CD4-positive, alpha-beta T cell (primary cell): Measurements from ENCODE around the gene NREP. TPM values are rescaled to one million over a fixed set of nuclear protein-coding genes. Genes with fewer than 3 reads are reported as not detected.

ENCODE experiments used
- ATAC-seq: fragments of 200-7000 bp; cut with Tn5 transposase; one replicate; pipeline ENCODE4 v1.10.0; 2022; ENCODE audit warnings: mild to moderate bottlenecking; ENCODE audit not compliant: poor library complexity
- CTCF ChIA-PET: fragments of 350-600 bp; sonication (Branson Sonifier 250); formaldehyde crosslinking; loops from one replicate; lab custom pipeline; 2021; ENCODE audit warnings: antibody characterized with exemption, inconsistent platforms; lab: Charles Lee
- POLR2A ChIA-PET: fragments of 350-600 bp; sonication (Branson Sonifier 250); formaldehyde crosslinking; loops from one replicate; lab custom pipeline; 2021; ENCODE audit warnings: antibody characterized with exemption, inconsistent platforms; lab: Charles Lee
- DNase-seq, 14 experiments: peaks; one replicate each; pipeline ENCODE4 v3.0.0-alpha.2; 2013 to 2020; ENCODE audit warnings: mixed read lengths in 2 of 14
- H3K27ac ChIP-seq, 2 donors: one replicate each; pipeline versions ENCODE4 v1.5.1 to v1.7.0; 2013; ENCODE audit warnings: low read length in 2 of 2, low read depth in 1 of 2, mild to moderate bottlenecking in 1 of 2
- H3K27me3 ChIP-seq, 2 experiments: 1 replicate in 1 of 2; 2 replicates in 1 of 2; pipeline versions ENCODE4 v1.6.1 to v1.7.0; 2013; ENCODE audit warnings: low read length in 2 of 2, control low read depth in 1 of 2, mild to moderate bottlenecking in 1 of 2, moderate library complexity in 1 of 2; ENCODE audit not compliant: insufficient read depth in 2 of 2, control insufficient read depth in 1 of 2
- H3K36me3 ChIP-seq: one replicate; pipeline ENCODE4 v1.6.1; 2013; ENCODE audit warnings: low read length, control low read depth; ENCODE audit not compliant: insufficient read depth
- H3K4me1 ChIP-seq: one replicate; pipeline ENCODE4 v1.6.1; 2013; ENCODE audit warnings: low read length, control low read depth; ENCODE audit not compliant: insufficient read depth
- H3K4me3 ChIP-seq: one replicate; pipeline ENCODE4 v1.5.1; 2013; ENCODE audit warnings: mild to moderate bottlenecking, low read length, moderate library complexity
- H3K9me3 ChIP-seq, 2 experiments: 1 replicate in 1 of 2; 2 replicates in 1 of 2; pipeline versions ENCODE4 v1.6.1 to v1.7.0; 2013; ENCODE audit warnings: low read length in 2 of 2, mild to moderate bottlenecking in 2 of 2, control low read depth in 1 of 2, moderate library complexity in 1 of 2; ENCODE audit not compliant: control insufficient read depth in 1 of 2, insufficient read depth in 1 of 2
- H3K27ac Mint-ChIP-seq: one replicate; pipeline ENCODE4 v1.8.0; 2020; ENCODE audit warnings: mixed read lengths
- H3K27me3 Mint-ChIP-seq: one replicate; pipeline ENCODE4 v1.8.0; 2021; ENCODE audit warnings: mixed read lengths
- H3K36me3 Mint-ChIP-seq: one replicate; pipeline ENCODE4 v1.8.0; 2021; ENCODE audit warnings: low read depth, mixed read lengths
- H3K4me1 Mint-ChIP-seq: one replicate; pipeline ENCODE4 v1.8.0; 2021; ENCODE audit warnings: low read depth, mixed read lengths
- H3K4me3 Mint-ChIP-seq: one replicate; pipeline ENCODE4 v1.8.0; 2020; ENCODE audit warnings: mild to moderate bottlenecking, mixed read lengths
- H3K9me3 Mint-ChIP-seq: one replicate; pipeline ENCODE4 v1.8.0; 2020; ENCODE audit warnings: mixed read lengths
- CTCF ChIP-seq: fragments of 200-600 bp; IDR thresholded peaks from one replicate; pipeline ENCODE4 v1.8.0; 2022; ENCODE audit warnings: antibody characterized with exemption, mild to moderate bottlenecking
- intact Hi-C, 2 experiments: fragments of 100-400 bp; cut with DNase I in 1 of 2; cut with micrococcal nuclease in 1 of 2; formaldehyde crosslinking; loops; one replicate each; pipeline versions ENCODE4 v1.15.1 to v1.9.0; 2023 to 2025; cut with DNase I, micrococcal nuclease
- total RNA-seq, 174 experiments: library from RNA in 2 of 174; stranded (reverse) in 2 of 174; gene quantifications; one replicate each; pipeline ENCODE4 v1.2.3 and lab custom pipeline; 2021 to 2026

NREP gene
- total RNA-seq, 2 experiments from 2014 or later, result 2.3 to 2.9 TPM

DNA sequence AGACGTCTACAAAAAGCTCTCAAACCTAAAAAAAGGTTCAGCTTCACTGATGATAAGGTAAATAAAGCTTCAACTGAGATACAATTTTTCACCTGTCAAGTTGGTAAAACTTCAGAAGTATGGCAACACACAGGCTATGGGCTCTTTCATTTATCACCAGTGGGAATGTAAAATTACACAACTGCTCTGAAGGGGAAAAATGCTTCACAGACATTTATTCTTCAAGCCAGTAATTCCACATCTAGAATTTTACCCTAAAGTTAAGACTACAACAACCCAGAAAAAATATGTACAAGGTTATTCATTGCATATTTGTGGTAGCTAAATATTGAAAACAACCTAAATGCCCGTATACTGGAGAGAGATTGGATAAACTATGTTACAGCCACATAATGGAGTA, 48.1 kb upstream of the NREP start:
- POLR2A ChIA-PET, result no interaction called here
- no peak overlapping the region for H3K4me3 Mint-ChIP-seq
- no peak for TF ChIP-seq CTCF

GRCh38 chr5:111800351-111800750, 43.4 kb upstream of the NREP start:
- POLR2A ChIA-PET, result no interaction called here
- Mint-ChIP-seq H3K9me3 (no peaks in the 10 kb centered on the region), H3K27ac (no peak overlapping the region), H3K27me3 (no peaks in the 10 kb centered on the region), H3K36me3 (no peaks in the 10 kb centered on the region), H3K4me3 (no peak overlapping the region), H3K4me1 (no peaks in the 10 kb centered on the region)
- intact Hi-C loops, result no loop called here
- Histone ChIP-seq H3K4me3 (no peak overlapping the region), H3K36me3 (no peaks in the 10 kb centered on the region), H3K27ac (no peak overlapping the region), H3K9me3 (peaks cover 0 to 3% of the 10 kb centered on the region in 2 experiments), H3K4me1 (no peaks in the 10 kb centered on the region), H3K27me3 (no peaks in the 10 kb centered on the region)
- ATAC-seq (no peak), DNase-seq (no peak)
- TF ChIP-seq CTCF, result no peak
- CTCF ChIA-PET, result no interaction called here

More for the DNA sequence above, 48.1 kb upstream of the NREP start:
- Histone ChIP-seq H3K4me3 (no peak overlapping the region), H3K27ac (no peak overlapping the region), H3K4me1 (no peaks in the 10 kb centered on the region), H3K27me3 (no peaks in the 10 kb centered on the region), H3K9me3 (peaks cover 0 to 3% of the 10 kb centered on the region in 2 experiments), H3K36me3 (no peaks in the 10 kb centered on the region)
- no peak for DNase-seq
- CTCF ChIA-PET, result no interaction called here
- no peaks in the 10 kb centered on the region for H3K9me3 Mint-ChIP-seq
- intact Hi-C loops, result no loop called here
- H3K27me3 Mint-ChIP-seq, result no peaks in the 10 kb centered on the region
- H3K27ac Mint-ChIP-seq, result no peak overlapping the region
- no peaks in the 10 kb centered on the region for H3K4me1 Mint-ChIP-seq
- H3K36me3 Mint-ChIP-seq, result no peaks in the 10 kb centered on the region
- ATAC-seq, result no peak

GRCh38 chr5:111795142-111795541, 38.1 kb upstream of the NREP start:
- no peaks in the 10 kb centered on the region for H3K27me3 Mint-ChIP-seq
- H3K36me3 ChIP-seq, result no peaks in the 10 kb centered on the region
- no peak overlapping the region for H3K27ac ChIP-seq
- H3K27ac Mint-ChIP-seq, result no peak overlapping the region
- H3K4me1 Mint-ChIP-seq, result no peaks in the 10 kb centered on the region
- no peaks in the 10 kb centered on the region for H3K36me3 Mint-ChIP-seq
- intact Hi-C loops, result no loop called here
- no peak for TF ChIP-seq CTCF
- no peak overlapping the region for H3K4me3 Mint-ChIP-seq
- no peaks in the 10 kb centered on the region for H3K27me3 ChIP-seq
- H3K4me3 ChIP-seq, result no peak overlapping the region
- H3K9me3 Mint-ChIP-seq, result no peaks in the 10 kb centered on the region
- no peak for DNase-seq
- POLR2A ChIA-PET, result no interaction called here
- no peaks in the 10 kb centered on the region for H3K4me1 ChIP-seq
- H3K9me3 ChIP-seq, result no peaks in the 10 kb centered on the region
- CTCF ChIA-PET, result no interaction called here
- ATAC-seq, result no peak
